NCI-H2227 treated with DMSO at 0.1 percent for 48 hours (cell line): ENCODE results near the gene SLCO2A1.

Experiments used
- DNase-seq: peaks from one replicate; lab custom pipeline; 2025; lab: John Stamatoyannopoulos, UW

Gene SLCO2A1

GRCh38 chr3:133932009-133932408 lies 97.7 kb downstream of the SLCO2A1 start:
- DNase-seq = no peak

- no peak for DNase-seq
These were observed 98.6 kb downstream of the SLCO2A1 start for GRCh38 chr3:133931084-133931483.

DNA sequence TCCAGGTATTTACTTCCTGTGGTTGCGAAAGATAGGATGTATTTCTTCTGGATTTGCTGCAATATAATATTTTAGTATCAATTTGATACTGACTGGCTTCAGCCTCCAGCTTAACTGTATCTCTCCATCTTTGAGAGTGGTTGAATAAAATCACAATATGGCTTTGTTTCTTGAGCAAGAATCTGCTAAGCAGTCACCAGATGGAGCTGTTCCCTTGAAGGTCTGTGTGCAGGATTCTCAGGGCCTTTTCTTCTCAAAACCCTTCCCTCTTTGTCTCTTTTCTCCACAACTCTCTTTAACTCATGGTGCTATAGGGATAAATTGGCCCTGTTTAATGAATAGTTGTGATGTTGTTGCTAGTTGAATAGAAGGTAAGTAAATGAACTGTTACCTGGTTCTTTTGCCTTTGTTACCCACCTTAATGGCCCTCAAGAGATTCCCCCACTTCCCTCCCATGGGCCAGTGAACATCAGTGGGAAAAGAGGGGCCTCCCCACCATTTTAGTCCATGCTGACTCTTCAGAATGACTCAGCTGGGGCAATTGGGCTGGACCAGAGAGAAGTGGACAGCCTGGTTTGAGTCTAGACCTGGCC lies 99.3 kb downstream of the SLCO2A1 start:
- DNase-seq = peak; percentile 52

DNA sequence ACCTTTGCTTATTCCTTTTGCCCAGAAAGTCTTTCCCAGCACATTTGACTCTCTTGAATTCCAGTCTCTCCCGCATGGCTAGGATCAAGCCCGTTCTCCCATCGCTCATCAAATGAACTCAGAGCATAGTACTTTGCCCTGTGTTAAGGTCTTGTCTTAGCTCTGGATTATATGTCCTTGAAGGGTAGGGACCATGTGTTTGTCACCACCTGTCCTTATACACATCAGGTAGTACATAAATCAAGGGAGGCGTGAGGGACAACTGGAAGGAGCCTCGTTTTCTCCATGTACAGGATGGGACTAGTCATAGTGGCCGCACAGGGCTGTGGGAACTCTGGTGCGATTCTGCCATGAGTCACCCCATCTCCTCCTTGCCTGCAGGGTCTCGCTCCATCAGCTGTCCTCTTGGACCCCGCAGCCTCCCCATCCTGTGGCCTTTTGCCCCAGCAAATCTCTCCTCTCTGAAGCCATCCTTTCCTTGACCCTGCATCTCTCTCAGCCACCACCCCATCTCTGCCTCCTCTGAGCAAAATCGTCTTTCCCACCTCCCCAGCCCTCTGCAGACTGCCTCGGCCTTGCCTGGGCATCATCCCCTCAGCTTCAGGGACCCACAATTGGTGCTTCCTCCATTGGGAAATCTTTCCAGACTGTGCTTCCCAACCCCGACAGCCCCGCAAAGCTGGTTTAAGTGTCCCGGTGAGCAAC lies 100.7 kb downstream of the SLCO2A1 start:
- DNase-seq = no peak

DNA sequence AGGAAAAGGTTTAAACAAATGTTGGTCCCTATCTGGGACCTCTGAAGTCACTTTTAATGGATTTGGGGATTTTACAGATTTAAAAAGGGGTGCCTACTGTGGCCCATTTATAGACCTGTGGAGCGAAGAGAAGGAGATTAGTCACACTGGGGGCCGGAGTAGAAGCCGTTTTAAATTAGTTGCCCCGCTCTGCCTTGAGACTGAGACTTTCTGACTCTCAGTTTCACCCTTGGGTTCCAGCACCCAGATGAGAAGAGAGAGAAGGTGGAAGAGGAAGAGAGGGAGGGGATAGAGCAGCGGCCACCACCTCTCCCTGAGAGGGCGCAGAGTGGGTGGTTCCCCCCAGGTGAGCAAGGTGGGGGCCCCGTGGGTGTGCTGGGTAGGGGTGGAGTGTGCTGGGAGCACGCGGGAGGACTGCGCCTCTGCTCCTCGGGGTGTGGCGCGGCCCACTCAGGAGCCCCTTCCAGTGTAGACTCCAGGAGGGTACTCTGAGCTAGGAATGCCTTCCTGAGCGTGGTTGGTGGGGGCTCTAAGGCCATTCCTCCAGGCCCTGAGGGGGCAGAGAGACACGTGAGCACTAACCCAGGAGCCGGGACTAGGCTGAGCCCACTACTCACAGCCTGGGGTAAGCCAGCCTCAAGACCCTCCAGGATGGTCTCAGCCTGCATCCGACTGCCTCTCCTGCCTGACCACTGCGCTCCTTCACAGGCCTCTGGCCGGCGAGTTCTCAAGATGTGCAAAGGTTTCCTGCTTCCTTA lies 101.4 kb downstream of the SLCO2A1 start:
- no peak for DNase-seq

- peak; percentile 18 for DNase-seq
These were observed 102.1 kb downstream of the SLCO2A1 start for GRCh38 chr3:133927540-133928066.

- no peak for DNase-seq
These were observed 102.8 kb downstream of the SLCO2A1 start for GRCh38 chr3:133926736-133927539.

GRCh38 chr3:133925960-133926735 lies 103.6 kb downstream of the SLCO2A1 start:
- DNase-seq = no peak

GRCh38 chr3:133924041-133924440 lies 105.7 kb downstream of the SLCO2A1 start:
- DNase-seq = no peak

GRCh38 chr3:133921592-133921991 lies 108.1 kb downstream of the SLCO2A1 start:
- DNase-seq = no peak

DNA sequence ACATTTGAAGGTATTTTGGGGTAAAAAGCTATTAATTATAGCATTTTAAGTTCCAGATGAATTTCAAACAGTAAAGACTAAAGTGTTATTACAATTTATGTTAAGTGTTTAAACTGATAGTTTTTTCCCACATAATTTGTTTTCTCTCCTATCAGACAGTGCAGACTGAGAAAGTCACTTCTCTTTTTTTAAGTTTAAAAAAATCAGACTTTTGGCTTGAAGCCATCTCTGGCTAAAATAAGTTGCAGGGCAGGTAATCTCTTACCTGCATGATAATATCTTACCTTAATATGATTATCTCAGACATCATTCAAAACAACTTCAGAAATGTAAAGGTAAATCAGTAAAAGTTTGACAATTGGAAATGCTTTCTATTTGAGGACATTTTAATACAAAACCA lies 112.6 kb downstream of the SLCO2A1 start:
- DNase-seq = no peak

DNA sequence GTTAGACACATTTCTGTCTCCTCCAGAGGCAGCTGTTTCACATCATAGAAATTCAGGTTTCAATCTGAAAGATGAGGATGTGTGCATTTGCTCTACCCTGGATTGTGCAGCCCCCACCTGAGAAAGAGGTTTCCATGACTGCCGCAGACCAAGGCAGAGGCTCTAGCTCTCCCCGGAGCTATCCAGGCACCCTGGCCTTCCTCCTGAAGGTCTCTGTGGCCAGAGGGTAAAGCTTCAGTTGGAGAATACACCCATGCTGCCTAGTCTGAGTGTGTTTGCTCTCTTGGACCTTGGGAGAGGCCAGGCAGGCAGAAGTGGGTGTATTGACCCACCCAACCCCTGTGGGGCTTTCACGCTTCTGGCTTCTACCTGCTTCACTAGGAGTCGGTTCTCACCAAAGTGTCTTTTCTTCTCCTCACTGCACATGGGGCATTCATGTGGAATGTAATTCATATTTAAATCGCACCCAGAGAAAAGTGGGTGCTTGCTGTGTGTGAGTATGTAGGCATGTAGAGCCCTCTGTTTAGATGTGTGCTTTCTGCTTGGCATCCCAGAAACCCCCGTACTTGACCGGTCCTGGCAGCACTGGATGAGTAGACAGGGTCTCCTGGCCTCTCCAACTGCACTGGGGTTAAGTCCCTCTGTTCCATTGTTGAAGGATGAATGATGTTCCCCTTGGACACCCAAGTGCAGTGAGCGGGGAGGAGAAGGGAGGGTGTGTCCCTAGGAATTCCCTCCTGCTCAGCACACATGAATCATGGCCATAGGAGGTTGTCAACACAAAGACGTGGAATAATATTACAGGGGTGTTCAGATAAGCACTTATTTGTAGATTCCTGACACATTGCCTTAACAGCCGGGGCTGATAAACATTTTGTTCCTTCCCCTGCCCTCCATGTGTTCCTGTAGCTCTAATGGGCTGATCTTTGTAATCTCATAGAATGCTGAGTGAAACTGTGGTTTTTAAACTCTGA lies 113.8 kb downstream of the SLCO2A1 start:
- DNase-seq = no peak

- DNase-seq = no peak
These were observed 114.7 kb downstream of the SLCO2A1 start for GRCh38 chr3:133914839-133915600.

- no peak for DNase-seq
These were observed 119.3 kb downstream of the SLCO2A1 start for GRCh38 chr3:133910422-133910821.

DNA sequence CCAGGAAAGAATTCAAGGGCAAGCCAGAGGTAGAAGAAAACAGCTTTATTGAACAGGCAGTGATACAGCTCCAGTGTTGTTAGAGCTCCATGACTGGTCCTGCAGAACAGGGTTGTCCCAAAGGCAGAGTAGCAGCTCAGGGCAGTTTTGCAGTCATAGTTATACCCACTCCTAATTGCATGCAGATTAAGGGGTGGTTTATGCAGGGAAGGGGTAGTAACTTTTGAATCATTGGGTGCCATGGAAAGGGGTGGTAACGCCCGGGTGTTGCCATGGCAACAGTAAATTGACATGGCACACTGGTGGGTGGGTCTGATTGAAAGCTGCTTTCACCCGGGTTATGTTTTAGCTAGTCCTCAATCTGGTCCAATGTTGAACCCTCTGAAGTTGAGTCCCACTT lies 124.3 kb downstream of the SLCO2A1 start:
- DNase-seq = no peak

- no peak for DNase-seq
These were observed 127.9 kb downstream of the SLCO2A1 start for GRCh38 chr3:133901847-133902246.

DNA sequence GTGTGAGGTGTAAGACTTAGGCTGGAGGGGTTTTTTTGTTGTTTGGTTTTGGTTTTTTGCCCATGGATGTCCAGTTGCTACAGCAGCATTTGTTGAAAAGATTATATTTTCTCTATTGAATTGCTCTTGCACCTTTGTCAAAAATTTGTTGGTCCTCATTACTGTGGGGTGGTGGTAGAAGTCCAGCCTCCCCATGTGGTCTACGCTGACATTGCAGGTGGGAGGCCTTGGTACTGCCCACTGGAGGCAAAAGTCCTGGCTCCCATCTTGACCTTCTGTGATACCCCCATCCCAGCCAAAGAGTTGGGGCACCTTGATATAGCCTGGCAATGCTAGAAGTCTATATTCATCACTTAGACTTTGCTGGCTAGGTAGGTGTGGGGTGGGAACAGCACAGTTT lies 128.6 kb downstream of the SLCO2A1 start:
- no peak for DNase-seq

DNA sequence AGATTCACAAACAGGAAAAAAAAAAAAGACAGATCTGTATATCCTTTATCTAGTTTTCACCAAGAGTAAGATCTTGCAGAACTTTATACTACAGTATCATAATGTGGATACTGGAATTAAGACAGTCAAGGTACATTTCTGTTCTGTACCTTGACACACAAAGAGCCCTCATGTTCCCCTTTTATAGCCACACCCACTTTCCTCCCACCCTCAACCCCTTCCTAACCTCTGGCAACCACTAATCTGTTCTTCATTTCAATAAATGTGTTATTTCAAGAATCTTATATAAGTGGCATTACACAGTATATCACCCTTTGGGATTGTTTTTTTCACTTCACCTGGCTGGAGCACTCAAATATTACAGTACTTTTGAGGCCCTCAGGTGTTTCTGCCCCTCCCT lies 130.4 kb downstream of the SLCO2A1 start:
- DNase-seq = no peak

- no peak for DNase-seq
These were observed 132.2 kb downstream of the SLCO2A1 start for GRCh38 chr3:133897547-133897946.
